ENCODE measurements around the gene ISM1. TPM values are rescaled to one million over a fixed set of nuclear protein-coding genes. Genes with fewer than 3 reads are reported as not detected.

Gene ISM1
- total and polyA plus RNA-seq, 2 of the 13 experiments (the other 11 are each of a cell fraction or from before 2014, with no cell fraction given): 0.40 to 1.4 TPM

DNA sequence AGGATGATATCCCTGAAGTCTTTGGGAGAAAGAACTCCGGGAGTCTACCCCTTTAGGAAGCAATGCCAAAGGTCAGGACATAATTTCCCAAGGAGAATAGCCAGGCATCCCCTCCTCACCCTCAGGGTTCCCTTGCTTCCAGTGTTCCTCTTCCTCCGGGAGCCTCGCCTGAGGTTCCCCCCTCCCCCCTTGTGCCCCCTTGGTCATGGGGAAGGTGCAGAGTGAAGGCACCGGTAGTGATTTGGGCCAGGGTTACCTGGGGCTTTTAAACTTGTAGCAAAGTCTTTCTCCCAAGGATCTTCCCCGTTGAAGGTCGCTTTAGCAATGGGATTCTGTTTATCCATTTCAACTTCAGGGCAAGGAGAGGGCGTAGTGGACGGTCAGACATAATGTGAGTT is 1.2 kb downstream of the ISM1 start:
- intact Hi-C loops (cut with micrococcal nuclease; ENCODE audit: unreplicated experiment) (loop anchor here (1.0 to 5.0 kb wide), 2 partner anchors 40 to 325 kb away; no protein-coding TSS in a partner anchor), in situ Hi-C loops (cut with HindIII; ENCODE audit: extremely low pct_ligation_motif_present, low pct_unique_long_range_greater_than_20kb) (no loop called here)
- H3K4me1 ChIP-seq (ENCODE audit: insufficient read depth, low read length): peaks cover 20% of the 10 kb centered on the region
- H3K9me3 ChIP-seq (ENCODE audit: low read length): peaks cover 8% of the 10 kb centered on the region
- H4K20me1 ChIP-seq (ENCODE audit: insufficient read depth, low read length): no peaks in the 10 kb centered on the region
- H3K4me2 ChIP-seq (ENCODE audit: low read depth, low read length): peak overlapping the region; percentile 94
- peak overlapping the region; percentile 65 to 81 (median 77) for H3K4me3 ChIP-seq (replicated peaks in 1 of 3; ENCODE audit: insufficient read depth in 1 of 3, low read depth in 2 of 3, low read length in 3 of 3)
- ATAC-seq (no peak), FAIRE-seq (no peak), DNase-seq (ENCODE audit: low spot score) (no peak)
- CTCF ChIA-PET (ENCODE audit: low intra/inter-chr PET ratio, low total read pairs): no interaction called here
- no peaks in the 10 kb centered on the region for H3K79me2 ChIP-seq (ENCODE audit: insufficient read depth, low read length)
- H3K27ac ChIP-seq (ENCODE audit: extremely low read length, insufficient read depth, low read length): no peak overlapping the region
- WGBS (ENCODE audit: low lambda C conversion rate): 58% methylated on average over 8 of the region's 8 CpGs
- TF ChIP-seq, protein P1, sequence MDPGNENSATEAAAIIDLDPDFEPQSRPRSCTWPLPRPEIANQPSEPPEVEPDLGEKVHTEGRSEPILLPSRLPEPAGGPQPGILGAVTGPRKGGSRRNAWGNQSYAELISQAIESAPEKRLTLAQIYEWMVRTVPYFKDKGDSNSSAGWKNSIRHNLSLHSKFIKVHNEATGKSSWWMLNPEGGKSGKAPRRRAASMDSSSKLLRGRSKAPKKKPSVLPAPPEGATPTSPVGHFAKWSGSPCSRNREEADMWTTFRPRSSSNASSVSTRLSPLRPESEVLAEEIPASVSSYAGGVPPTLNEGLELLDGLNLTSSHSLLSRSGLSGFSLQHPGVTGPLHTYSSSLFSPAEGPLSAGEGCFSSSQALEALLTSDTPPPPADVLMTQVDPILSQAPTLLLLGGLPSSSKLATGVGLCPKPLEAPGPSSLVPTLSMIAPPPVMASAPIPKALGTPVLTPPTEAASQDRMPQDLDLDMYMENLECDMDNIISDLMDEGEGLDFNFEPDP (CRISPR knock-in tag; conservative IDR thresholded peaks at IDR 0.05): 0 out of 2 replicates have a peak, but pooled peaks have one; percentile 17
- TF ChIP-seq, protein P2, sequence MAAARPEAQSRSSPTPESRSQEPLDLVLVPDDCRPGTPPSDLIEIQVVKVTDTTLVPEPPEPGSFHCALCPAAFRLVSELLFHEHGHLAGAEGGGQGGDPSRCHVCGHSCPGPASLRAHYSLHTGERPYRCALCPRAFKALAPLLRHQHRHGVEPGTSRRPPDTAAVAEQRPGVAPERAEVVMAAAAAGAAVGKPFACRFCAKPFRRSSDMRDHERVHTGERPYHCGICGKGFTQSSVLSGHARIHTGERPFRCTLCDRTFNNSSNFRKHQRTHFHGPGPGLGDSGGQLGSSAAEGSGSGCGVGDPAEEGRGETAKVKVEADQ (CRISPR knock-in tag; IDR thresholded peaks at IDR 0.05; ENCODE audit: borderline replicate concordance): 0 out of 2 replicates have a peak, but pooled peaks have one; percentile 3
- 0 out of 2 replicates have a peak, but pooled peaks have one; percentile 17 for TF ChIP-seq ZNF350 (CRISPR knock-in tag; IDR thresholded peaks at IDR 0.05; ENCODE audit: borderline replicate concordance, low read depth)
- TF ChIP-seq HCFC1 (IDR thresholded peaks at IDR 0.05; ENCODE audit: low read depth, low read length): no peak
- TF ChIP-seq NFE2L2 (IDR thresholded peaks at IDR 0.05; ENCODE audit: low read length): no peak
- TF ChIP-seq DPF2 (CRISPR knock-in tag; IDR thresholded peaks at IDR 0.05; ENCODE audit: borderline replicate concordance, low read depth): 0 out of 2 replicates have a peak, but pooled peaks have one; percentile 4
- TF ChIP-seq ZNF501 (CRISPR knock-in tag; IDR thresholded peaks at IDR 0.05): 0 out of 2 replicates have a peak, but pooled peaks have one; percentile 24
- no peak for TF ChIP-seq MED13 (CRISPR knock-in tag; IDR thresholded peaks at IDR 0.05)
- no peak for TF ChIP-seq FOXA1 (IDR thresholded peaks at IDR 0.05)
- TF ChIP-seq FOXA1 (CRISPR knock-in tag; IDR thresholded peaks at IDR 0.05): no peak
- TF ChIP-seq, protein P3, sequence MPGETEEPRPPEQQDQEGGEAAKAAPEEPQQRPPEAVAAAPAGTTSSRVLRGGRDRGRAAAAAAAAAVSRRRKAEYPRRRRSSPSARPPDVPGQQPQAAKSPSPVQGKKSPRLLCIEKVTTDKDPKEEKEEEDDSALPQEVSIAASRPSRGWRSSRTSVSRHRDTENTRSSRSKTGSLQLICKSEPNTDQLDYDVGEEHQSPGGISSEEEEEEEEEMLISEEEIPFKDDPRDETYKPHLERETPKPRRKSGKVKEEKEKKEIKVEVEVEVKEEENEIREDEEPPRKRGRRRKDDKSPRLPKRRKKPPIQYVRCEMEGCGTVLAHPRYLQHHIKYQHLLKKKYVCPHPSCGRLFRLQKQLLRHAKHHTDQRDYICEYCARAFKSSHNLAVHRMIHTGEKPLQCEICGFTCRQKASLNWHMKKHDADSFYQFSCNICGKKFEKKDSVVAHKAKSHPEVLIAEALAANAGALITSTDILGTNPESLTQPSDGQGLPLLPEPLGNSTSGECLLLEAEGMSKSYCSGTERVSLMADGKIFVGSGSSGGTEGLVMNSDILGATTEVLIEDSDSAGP (CRISPR knock-in tag; IDR thresholded peaks at IDR 0.05; ENCODE audit: borderline replicate concordance): peak; percentile 3; the same call in 1 of the 2 replicates
- 0 out of 2 replicates have a peak, but pooled peaks have one; percentile 11 for TF ChIP-seq TGIF2 (CRISPR knock-in tag; IDR thresholded peaks at IDR 0.05)
- TF ChIP-seq, protein P4, sequence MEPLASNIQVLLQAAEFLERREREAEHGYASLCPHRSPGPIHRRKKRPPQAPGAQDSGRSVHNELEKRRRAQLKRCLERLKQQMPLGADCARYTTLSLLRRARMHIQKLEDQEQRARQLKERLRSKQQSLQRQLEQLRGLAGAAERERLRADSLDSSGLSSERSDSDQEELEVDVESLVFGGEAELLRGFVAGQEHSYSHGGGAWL (CRISPR knock-in tag; IDR thresholded peaks at IDR 0.05): 0 out of 2 replicates have a peak, but pooled peaks have one; percentile 10
- TF ChIP-seq ZNF484 (CRISPR knock-in tag; IDR thresholded peaks at IDR 0.05; ENCODE audit: borderline replicate concordance, low read depth): no peak
- no peak for TF ChIP-seq KDM6A (CRISPR knock-in tag; IDR thresholded peaks at IDR 0.05; ENCODE audit: low read depth)
- TF ChIP-seq, protein P5, sequence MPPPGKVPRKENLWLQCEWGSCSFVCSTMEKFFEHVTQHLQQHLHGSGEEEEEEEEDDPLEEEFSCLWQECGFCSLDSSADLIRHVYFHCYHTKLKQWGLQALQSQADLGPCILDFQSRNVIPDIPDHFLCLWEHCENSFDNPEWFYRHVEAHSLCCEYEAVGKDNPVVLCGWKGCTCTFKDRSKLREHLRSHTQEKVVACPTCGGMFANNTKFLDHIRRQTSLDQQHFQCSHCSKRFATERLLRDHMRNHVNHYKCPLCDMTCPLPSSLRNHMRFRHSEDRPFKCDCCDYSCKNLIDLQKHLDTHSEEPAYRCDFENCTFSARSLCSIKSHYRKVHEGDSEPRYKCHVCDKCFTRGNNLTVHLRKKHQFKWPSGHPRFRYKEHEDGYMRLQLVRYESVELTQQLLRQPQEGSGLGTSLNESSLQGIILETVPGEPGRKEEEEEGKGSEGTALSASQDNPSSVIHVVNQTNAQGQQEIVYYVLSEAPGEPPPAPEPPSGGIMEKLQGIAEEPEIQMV (CRISPR knock-in tag; IDR thresholded peaks at IDR 0.05; ENCODE audit: low read depth): no peak
- POLR2A ChIA-PET: no interaction called here
- no peak overlapping the region for H3K9ac ChIP-seq (ENCODE audit: insufficient read depth, low read depth, low read length)
- no peak overlapping the region for H2AFZ ChIP-seq (ENCODE audit: low read length)
- peaks cover 0 to 35% of the 10 kb centered on the region in 2 experiments; a peak in 3 of 5 replicates for H3K27me3 ChIP-seq (ENCODE audit: control insufficient read depth in 1 of 2, insufficient read depth in 2 of 2, low read length in 2 of 2)
- BruUV-seq (replicated peaks): no TSS peak
- no peaks in the 10 kb centered on the region for H3K36me3 ChIP-seq (replicated peaks in 1 of 2; ENCODE audit: control insufficient read depth in 1 of 2, insufficient read depth in 2 of 2, low read length in 2 of 2)

Data from HepG2 (cell line).